Activated CD4-positive, CD25-positive, alpha-beta regulatory T cell treated with anti-CD3 and anti-CD28 coated beads, Interleukin-2, amount 50 U/mL, for 24 hours (primary cell): ENCODE measurements around the gene SIRT6.
A peak's percentile ranks its signal among the peaks of the same experiment; 100 is the strongest.
"Not testable (repeated sequence)": the region's sequence is repeated elsewhere in the genome, so short reads cannot be mapped to it uniquely, and the experiment has no call there.

ENCODE experiments used
- ATAC-seq, 2 donors: fragments of 150-1000 bp; cut with Tn5 transposase; one replicate each; pipeline ENCODE4 v1.10.0; 2021; ENCODE audit warnings: mild to moderate bottlenecking in 1 of 2, moderate library complexity in 1 of 2

SIRT6 gene

GRCh38 chr19:4199699-4200293 is 17.4 kb upstream of the SIRT6 start:
- ATAC-seq = no peak

- ATAC-seq = no peak
Measured at GRCh38 chr19:4198467-4199126, 16.2 kb upstream of the SIRT6 start.

GRCh38 chr19:4197625-4198466 is 15.5 kb upstream of the SIRT6 start:
- no peak for ATAC-seq

GRCh38 chr19:4197228-4197624 is 14.9 kb upstream of the SIRT6 start:
- no peak for ATAC-seq

GRCh38 chr19:4196587-4197148 is 14.3 kb upstream of the SIRT6 start:
- no peak for ATAC-seq

- ATAC-seq = no peak
Measured at GRCh38 chr19:4196009-4196408, 13.6 kb upstream of the SIRT6 start.

- ATAC-seq = no peak
Measured at GRCh38 chr19:4194353-4194752, 12.0 kb upstream of the SIRT6 start.

- ATAC-seq = not testable (repeated sequence)
Measured at GRCh38 chr19:4192537-4192936, 10.2 kb upstream of the SIRT6 start.

GRCh38 chr19:4189641-4190040 is 7.3 kb upstream of the SIRT6 start:
- ATAC-seq = no peak

- ATAC-seq = no peak
Measured at GRCh38 chr19:4187313-4188122, 5.2 kb upstream of the SIRT6 start.

- peak; percentile 47 to 60 for ATAC-seq
Measured at GRCh38 chr19:4186087-4186993, 4.0 kb upstream of the SIRT6 start.

GRCh38 chr19:4185413-4186086 is 3.2 kb upstream of the SIRT6 start:
- no peak for ATAC-seq

GRCh38 chr19:4184718-4185352 is 2.5 kb upstream of the SIRT6 start:
- ATAC-seq = no peak

- ATAC-seq = no peak
Measured at GRCh38 chr19:4183967-4184717, 1.8 kb upstream of the SIRT6 start.

GRCh38 chr19:4181053-4181508 is 1.3 kb downstream of the SIRT6 start:
- ATAC-seq = no peak

- ATAC-seq = no peak
Measured at GRCh38 chr19:4178990-4179389, 3.4 kb downstream of the SIRT6 start.

- ATAC-seq = no peak
Measured at GRCh38 chr19:4177146-4177545, 5.2 kb downstream of the SIRT6 start.

GRCh38 chr19:4175669-4175931 is 6.8 kb downstream of the SIRT6 start:
- ATAC-seq = no peak

GRCh38 chr19:4174895-4175668 is 7.3 kb downstream of the SIRT6 start:
- no peak for ATAC-seq
